H9 (cell line): ENCODE data around the gene PARD3. TPM values are rescaled to one million over a fixed set of nuclear protein-coding genes. Genes with fewer than 3 reads are reported as not detected.

Source experiments
- DNase-seq: peaks from one replicate; pipeline ENCODE4 v3.0.0-alpha.2; 2017
- H2AFZ ChIP-seq: one replicate; pipeline ENCODE4 v1.6.1; 2013; ENCODE audit warnings: mild to moderate bottlenecking, low read length, control low read depth, moderate library complexity
- H2AK5ac ChIP-seq: 2 replicates; pipeline ENCODE4 v1.6.1; 2013; ENCODE audit warnings: low read length, control low read depth, mixed read lengths; ENCODE audit not compliant: insufficient read length
- H2BK120ac ChIP-seq: one replicate; pipeline ENCODE4 v1.6.1; 2013; ENCODE audit warnings: low read depth, mild to moderate bottlenecking, low read length, control low read depth, inconsistent platforms; ENCODE audit not compliant: poor library complexity, severe bottlenecking
- H2BK12ac ChIP-seq: 2 replicates; pipeline ENCODE4 v1.6.1; 2013; ENCODE audit warnings: low read length, control low read depth, mixed read lengths, low read depth; ENCODE audit not compliant: insufficient read length
- H2BK15ac ChIP-seq: 2 replicates; pipeline ENCODE4 v1.6.1; 2013; ENCODE audit warnings: low read depth, low read length, control low read depth
- H2BK20ac ChIP-seq: one replicate; pipeline ENCODE4 v1.6.1; 2013; ENCODE audit warnings: low read depth, mild to moderate bottlenecking, low read length, control low read depth, inconsistent platforms; ENCODE audit not compliant: poor library complexity, severe bottlenecking
- H2BK5ac ChIP-seq: 2 replicates; pipeline ENCODE4 v1.6.1; 2013; ENCODE audit warnings: low read length, control low read depth, mixed read lengths; ENCODE audit not compliant: insufficient read length
- H3K14ac ChIP-seq: 2 replicates; pipeline ENCODE4 v1.6.1; 2013; ENCODE audit warnings: low read length, control low read depth; ENCODE audit not compliant: insufficient read depth
- H3K18ac ChIP-seq: 2 replicates; pipeline ENCODE4 v1.6.1; 2013; ENCODE audit warnings: low read depth, mild to moderate bottlenecking, mixed read lengths, low read length, control low read depth; ENCODE audit not compliant: insufficient read length
- H3K23ac ChIP-seq: 2 replicates; pipeline ENCODE4 v1.6.1; 2013; ENCODE audit warnings: low read length, control low read depth, mixed read lengths, low read depth; ENCODE audit not compliant: insufficient read length
- H3K23me2 ChIP-seq: 2 replicates; pipeline ENCODE4 v1.6.1; 2013; ENCODE audit warnings: low read depth, mild to moderate bottlenecking, mixed read lengths, low read length, control low read depth; ENCODE audit not compliant: insufficient read length, poor library complexity, severe bottlenecking
- H3K27ac ChIP-seq: 2 replicates; pipeline ENCODE4 v1.5.1; 2013; ENCODE audit warnings: low read length, control low read depth, mixed read lengths, low read depth; ENCODE audit not compliant: insufficient read length
- H3K27me3 ChIP-seq: 2 replicates; pipeline ENCODE4 v1.6.1; 2013; ENCODE audit warnings: low read length, control low read depth, inconsistent platforms; ENCODE audit not compliant: insufficient read depth
- H3K4ac ChIP-seq: 2 replicates; pipeline ENCODE4 v1.6.1; 2013; ENCODE audit warnings: low read depth, mild to moderate bottlenecking, control low read depth, inconsistent platforms, low read length, moderate library complexity
- H3K4me1 ChIP-seq: 2 replicates; pipeline ENCODE4 v1.6.1; 2013; ENCODE audit warnings: low read length, control low read depth, inconsistent platforms; ENCODE audit not compliant: insufficient read depth
- H3K4me2 ChIP-seq: 2 replicates; pipeline ENCODE4 v1.6.1; 2013; ENCODE audit warnings: low read length, control low read depth, mixed read lengths; ENCODE audit not compliant: insufficient read length, insufficient read depth
- H3K56ac ChIP-seq: 2 replicates; pipeline ENCODE4 v1.6.1; 2013; ENCODE audit warnings: low read depth, mild to moderate bottlenecking, mixed read lengths, low read length, control low read depth; ENCODE audit not compliant: insufficient read length
- H3K79me1 ChIP-seq: 2 replicates; pipeline ENCODE4 v1.6.1; 2013; ENCODE audit warnings: low read depth, mild to moderate bottlenecking, moderate library complexity, low read length, control low read depth, inconsistent platforms; ENCODE audit not compliant: insufficient read depth, poor library complexity, severe bottlenecking
- H3K79me2 ChIP-seq: 2 replicates; pipeline ENCODE4 v1.6.1; 2013; ENCODE audit warnings: low read length, control low read depth, inconsistent platforms; ENCODE audit not compliant: insufficient read depth
- H3K9ac ChIP-seq: 2 replicates; pipeline ENCODE4 v1.6.1; 2013; ENCODE audit warnings: low read length, control low read depth, mixed read lengths; ENCODE audit not compliant: insufficient read length; ENCODE audit errors: extremely low read depth
- H3K9me3 ChIP-seq: one replicate; pipeline ENCODE4 v1.6.1; 2013; ENCODE audit warnings: low read depth, low read length, inconsistent platforms; ENCODE audit not compliant: control insufficient read depth
- H3T11ph ChIP-seq: one replicate; pipeline ENCODE4 v1.6.1; 2013; ENCODE audit warnings: mild to moderate bottlenecking, low read length, control low read depth, inconsistent platforms
- H4K20me1 ChIP-seq: one replicate; pipeline ENCODE4 v1.6.1; 2013; ENCODE audit not compliant: control insufficient read depth, insufficient read length, insufficient read depth
- H4K5ac ChIP-seq: 2 replicates; pipeline ENCODE4 v1.6.1; 2013; ENCODE audit warnings: low read depth, mild to moderate bottlenecking, mixed read lengths, low read length, control low read depth; ENCODE audit not compliant: insufficient read length
- H4K8ac ChIP-seq: replicated peaks from 2 replicates; pipeline ENCODE4 v1.6.1; 2013; ENCODE audit warnings: low read length, control low read depth, mixed read lengths, low read depth; ENCODE audit not compliant: insufficient read length
- H4K91ac ChIP-seq: 2 replicates; pipeline ENCODE4 v1.6.1; 2013; ENCODE audit warnings: low read depth, mild to moderate bottlenecking, moderate library complexity, mixed read lengths, low read length, control low read depth; ENCODE audit not compliant: insufficient read length
- H3K27ac Mint-ChIP-seq, 3 experiments: 2 replicates in 2 of 3; 3 replicates in 1 of 3; pipeline ENCODE4 v1.8.0; 2020 to 2021; ENCODE audit warnings: mixed read lengths in 3 of 3, mild to moderate bottlenecking in 1 of 3, moderate library complexity in 1 of 3
- H3K27me3 Mint-ChIP-seq: 2 replicates; pipeline ENCODE4 v1.8.0; 2021; ENCODE audit warnings: low read depth, mild to moderate bottlenecking, moderate library complexity, mixed read lengths
- H3K36me3 Mint-ChIP-seq, 3 experiments: 2 replicates in 2 of 3; 3 replicates in 1 of 3; pipeline ENCODE4 v1.8.0; 2020 to 2021; ENCODE audit warnings: low read depth in 3 of 3, mixed read lengths in 3 of 3; ENCODE audit not compliant: insufficient read depth in 1 of 3
- H3K4me1 Mint-ChIP-seq, 2 experiments: 2 replicates each; pipeline ENCODE4 v1.8.0; 2020; ENCODE audit warnings: mixed read lengths in 2 of 2
- H3K4me3 Mint-ChIP-seq, 2 experiments: 2 replicates in 1 of 2; 3 replicates in 1 of 2; pipeline ENCODE4 v1.8.0; 2020 to 2021; ENCODE audit warnings: mild to moderate bottlenecking in 2 of 2, mixed read lengths in 2 of 2, moderate library complexity in 1 of 2
- H3K9me3 Mint-ChIP-seq, 2 experiments: 2 replicates in 1 of 2; 3 replicates in 1 of 2; pipeline ENCODE4 v1.8.0; 2020; ENCODE audit warnings: mild to moderate bottlenecking in 2 of 2, mixed read lengths in 2 of 2, moderate library complexity in 1 of 2
- WGBS: extraction: QIAGEN DNeasy Blood & Tissue Kit; methylation state at CpG from one replicate; pipeline ENCODE4 v1.1.7; 2013; ENCODE audit warnings: missing lambda C conversion rate, low lambda C conversion rate, mixed read lengths; ENCODE audit not compliant: insufficient read length; ENCODE audit errors: extremely low coverage; 5-methylcytosine and 5-hydroxymethylcytosine counted together
- total RNA-seq: library from RNA; stranded (reverse); gene quantifications from 2 replicates; pipeline ENCODE4 v1.2.1, GENCODE V29; 2021
- TF ChIP-seq, protein P1 (sequence below): fragments of 200-600 bp; sonication (generic); conservative IDR thresholded peaks from 3 replicates; pipeline ENCODE4 v1.8.0; 2021; ENCODE audit warnings: antibody characterized with exemption, mild to moderate bottlenecking

Gene PARD3
- total RNA-seq, 1 experiment from 2014 or later: 44.7 TPM

- no peak for DNase-seq
- Mint-ChIP-seq H3K4me1 (peaks cover 20 to 27% of the 10 kb centered on the region in 2 experiments), H3K27me3 (no peaks in the 10 kb centered on the region), H3K27ac (no peak overlapping the region; a peak in 2 of 7 replicates), H3K36me3 (peaks cover 1 to 11% (median 5%) of the 10 kb centered on the region in 3 experiments; a peak in 4 of 7 replicates), H3K9me3 (peaks cover 4% of the 10 kb centered on the region in 2 experiments; a peak in 3 of 5 replicates), H3K4me3 (no peak overlapping the region)
- Histone ChIP-seq H2AK5ac (no peak overlapping the region), H4K8ac (no peak overlapping the region), H2BK15ac (no peak overlapping the region), H3K56ac (no peak overlapping the region), H4K5ac (no peak overlapping the region), H3K79me1 (no peaks in the 10 kb centered on the region), H2BK12ac (no peak overlapping the region), H3T11ph (no peak overlapping the region), H3K4me2 (no peak overlapping the region), H2BK120ac (no peak overlapping the region), H3K23ac (no peak overlapping the region), H2BK20ac (no peak overlapping the region), H2BK5ac (no peak overlapping the region), H3K79me2 (no peaks in the 10 kb centered on the region), H3K9ac (no peak overlapping the region), H3K14ac (no peak overlapping the region), H3K27ac (no peak overlapping the region), H4K91ac (no peak overlapping the region), H3K4me1 (no peaks in the 10 kb centered on the region), H3K9me3 (no peaks in the 10 kb centered on the region), H4K20me1 (no peaks in the 10 kb centered on the region), H2AFZ (no peak overlapping the region), H3K4ac (no peak overlapping the region), H3K18ac (no peak overlapping the region), H3K27me3 (no peaks in the 10 kb centered on the region), H3K23me2 (no peaks in the 10 kb centered on the region)
- TF ChIP-seq, protein P1, sequence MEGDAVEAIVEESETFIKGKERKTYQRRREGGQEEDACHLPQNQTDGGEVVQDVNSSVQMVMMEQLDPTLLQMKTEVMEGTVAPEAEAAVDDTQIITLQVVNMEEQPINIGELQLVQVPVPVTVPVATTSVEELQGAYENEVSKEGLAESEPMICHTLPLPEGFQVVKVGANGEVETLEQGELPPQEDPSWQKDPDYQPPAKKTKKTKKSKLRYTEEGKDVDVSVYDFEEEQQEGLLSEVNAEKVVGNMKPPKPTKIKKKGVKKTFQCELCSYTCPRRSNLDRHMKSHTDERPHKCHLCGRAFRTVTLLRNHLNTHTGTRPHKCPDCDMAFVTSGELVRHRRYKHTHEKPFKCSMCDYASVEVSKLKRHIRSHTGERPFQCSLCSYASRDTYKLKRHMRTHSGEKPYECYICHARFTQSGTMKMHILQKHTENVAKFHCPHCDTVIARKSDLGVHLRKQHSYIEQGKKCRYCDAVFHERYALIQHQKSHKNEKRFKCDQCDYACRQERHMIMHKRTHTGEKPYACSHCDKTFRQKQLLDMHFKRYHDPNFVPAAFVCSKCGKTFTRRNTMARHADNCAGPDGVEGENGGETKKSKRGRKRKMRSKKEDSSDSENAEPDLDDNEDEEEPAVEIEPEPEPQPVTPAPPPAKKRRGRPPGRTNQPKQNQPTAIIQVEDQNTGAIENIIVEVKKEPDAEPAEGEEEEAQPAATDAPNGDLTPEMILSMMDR: no peak
- no CpG with 5 or more reads among the region's 3 CpGs for WGBS
These were observed 607.8 kb downstream of the PARD3 start for GRCh38 chr10:34207343-34207742.
